ENCODE results near the gene UBE2J2. TPM values are rescaled to one million over a fixed set of nuclear protein-coding genes. Genes with fewer than 3 reads are reported as not detected.

Gene UBE2J2
- total and polyA plus RNA-seq, 2 of the 8 experiments (the other 6 are each of a cell fraction or from before 2014, with no cell fraction given), result 33.6 to 67.9 TPM

GRCh38 chr1:1296070-1297061, 22.7 kb upstream of the UBE2J2 start:
- Histone ChIP-seq H2AFZ (ENCODE audit: low read length) (no peak overlapping the region), H4K5ac (ENCODE audit: insufficient read length, low read depth, low read length) (no peak overlapping the region), H3K79me2 (ENCODE audit: control insufficient read depth in 1 of 2, insufficient read depth in 2 of 2, low read length in 2 of 2) (no peaks in the 10 kb centered on the region), H3K27ac (ENCODE audit: low read depth, low read length) (no peak overlapping the region), H2AK5ac (ENCODE audit: low read depth, low read length) (0 out of 2 replicates have a peak overlapping the region, but pooled peaks have one; percentile 53), H3K23ac (ENCODE audit: insufficient read length) (no peak overlapping the region), H3K18ac (ENCODE audit: extremely low read depth, low read length) (no peak overlapping the region), H3K79me1 (ENCODE audit: low read depth, low read length) (no peaks in the 10 kb centered on the region), H3K27me3 (replicated peaks in 1 of 4; ENCODE audit: control insufficient read depth in 3 of 4, extremely low read depth in 1 of 4, insufficient read depth in 3 of 4, low read length in 3 of 4) (peaks cover 0 to 3% (median 0%) of the 10 kb centered on the region in 4 experiments; a peak in 1 of 7 replicates), H2BK20ac (ENCODE audit: low read length) (no peak overlapping the region), H3K9me3 (ENCODE audit: insufficient read depth in 2 of 2, low read depth in 1 of 2, low read length in 1 of 2) (no peaks in the 10 kb centered on the region), H3K56ac (replicated peaks; ENCODE audit: insufficient read length, low read depth, low read length) (no peak overlapping the region), H3K9ac (replicated peaks in 1 of 4; ENCODE audit: extremely low read depth in 1 of 4, low read depth in 3 of 4, low read length in 3 of 4) (no peak overlapping the region), H4K91ac (replicated peaks; ENCODE audit: insufficient read length, low read length) (peak overlapping the region; percentile 65), H2BK5ac (ENCODE audit: low read depth, low read length) (peak overlapping the region; percentile 60; the same call in 1 of the 2 replicates), H2BK12ac (ENCODE audit: low read depth, low read length) (no peak overlapping the region), H2BK120ac (replicated peaks; ENCODE audit: low read depth, low read length) (no peak overlapping the region), H3K36me3 (ENCODE audit: control insufficient read depth in 2 of 4, insufficient read depth in 4 of 4, low read length in 3 of 4) (peaks cover 0 to 7% (median 0%) of the 10 kb centered on the region in 4 experiments; a peak in 1 of 8 replicates), H3K4ac (replicated peaks; ENCODE audit: insufficient read length, low read depth, low read length) (no peak overlapping the region), H3K23me2 (ENCODE audit: low read depth, low read length) (no peaks in the 10 kb centered on the region), H3K4me2 (ENCODE audit: insufficient read depth in 1 of 2, low read depth in 2 of 2, low read length in 2 of 2) (no peak overlapping the region), H3K4me3 (ENCODE audit: extremely low read depth in 1 of 4, insufficient read depth in 2 of 4, low read depth in 3 of 4, low read length in 4 of 4) (no peak overlapping the region), H3K4me1 (replicated peaks in 1 of 4; ENCODE audit: control insufficient read depth in 3 of 4, insufficient read depth in 4 of 4, low read length in 3 of 4) (peaks cover 0 to 12% (median 0%) of the 10 kb centered on the region in 4 experiments; a peak in 2 of 7 replicates), H4K20me1 (replicated peaks in 1 of 2; ENCODE audit: control insufficient read depth in 1 of 2, insufficient read depth in 2 of 2, low read length in 2 of 2) (peaks cover 6 to 14% of the 10 kb centered on the region in 2 experiments), H2BK15ac (ENCODE audit: low read length) (no peak overlapping the region), H3K14ac (ENCODE audit: insufficient read length) (no peak overlapping the region), H4K8ac (ENCODE audit: extremely low read depth, insufficient read depth, low read length) (no peak overlapping the region)
- TF ChIP-seq TCF12 (IDR thresholded peaks at IDR 0.05; ENCODE audit: low read depth, low read length), result no peak
- WGBS, 2 experiments (ENCODE audit: extremely low coverage in 1 of 2, insufficient coverage in 1 of 2, insufficient read length in 1 of 2, insufficient replicate concordance in 2 of 2, low coverage in 1 of 2, low lambda C conversion rate in 2 of 2, missing lambda C conversion rate in 1 of 2), result 93% methylated on average over 50 of the region's 62 CpGs; no CpG with 5 or more reads in 1 of the 2 experiments
- DNase-seq (ENCODE audit: low read depth in 1 of 2, low spot score in 2 of 2), result no peak
- FAIRE-seq, result no peak
- ChIA-PET CTCF (ENCODE audit: partially characterized antibody) (interaction anchor here (0.8 to 1.1 kb wide), 3 partner anchors 9 to 64 kb away, joined by 3 to 5 read pairs (median 3); partner anchors contain the start of genes B3GALT6 and SDF4), POLR2A (ENCODE audit: partially characterized antibody) (interaction anchor here (0.6 to 1.7 kb wide), 5 partner anchors 9 to 35 kb away, joined by 3 to 6 read pairs (median 4); partner anchors contain the start of gene TAS1R3)

Measured in H1 (cell line).